GM20000 (cell line): ENCODE measurements around the gene PPFIA4.

ENCODE experiments used
- DNase-seq: peaks from one replicate; pipeline ENCODE4 v3.0.0; 2012; ENCODE audit warnings: low spot score
- TF ChIP-seq, protein P1 (sequence below): IDR thresholded peaks from 2 replicates; pipeline ENCODE4 v1.5.1; 2012; ENCODE audit warnings: mild to moderate bottlenecking, control low read depth; ENCODE audit errors: extremely low read depth, missing control alignments

The PPFIA4 gene

DNA sequence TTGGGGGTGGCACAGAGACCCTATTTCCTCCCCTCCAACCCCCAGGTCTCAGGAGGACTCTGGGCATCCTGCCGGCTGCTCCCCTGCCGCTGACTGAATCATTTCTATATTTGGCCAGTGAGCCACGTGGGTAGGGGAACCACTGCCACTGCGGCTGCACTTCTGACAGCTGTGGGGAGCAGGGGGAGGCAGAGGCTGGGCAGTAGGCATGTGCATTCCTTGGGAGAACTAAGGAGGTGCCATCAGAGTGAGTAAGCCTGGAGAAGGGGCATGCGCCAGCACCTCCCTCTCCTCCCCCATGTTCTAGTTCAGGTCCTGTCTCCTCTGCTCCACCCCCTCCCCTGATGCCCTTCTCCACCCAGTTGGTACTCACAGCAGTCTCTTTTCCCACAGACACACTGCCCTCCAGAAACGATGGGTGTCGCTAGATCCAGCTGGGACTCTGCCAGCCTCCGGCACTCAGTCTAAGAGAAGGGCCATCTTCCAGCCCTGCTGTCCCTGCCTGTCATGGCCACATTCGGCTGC, 12.0 kb downstream of the PPFIA4 start:
- TF ChIP-seq, protein P1, sequence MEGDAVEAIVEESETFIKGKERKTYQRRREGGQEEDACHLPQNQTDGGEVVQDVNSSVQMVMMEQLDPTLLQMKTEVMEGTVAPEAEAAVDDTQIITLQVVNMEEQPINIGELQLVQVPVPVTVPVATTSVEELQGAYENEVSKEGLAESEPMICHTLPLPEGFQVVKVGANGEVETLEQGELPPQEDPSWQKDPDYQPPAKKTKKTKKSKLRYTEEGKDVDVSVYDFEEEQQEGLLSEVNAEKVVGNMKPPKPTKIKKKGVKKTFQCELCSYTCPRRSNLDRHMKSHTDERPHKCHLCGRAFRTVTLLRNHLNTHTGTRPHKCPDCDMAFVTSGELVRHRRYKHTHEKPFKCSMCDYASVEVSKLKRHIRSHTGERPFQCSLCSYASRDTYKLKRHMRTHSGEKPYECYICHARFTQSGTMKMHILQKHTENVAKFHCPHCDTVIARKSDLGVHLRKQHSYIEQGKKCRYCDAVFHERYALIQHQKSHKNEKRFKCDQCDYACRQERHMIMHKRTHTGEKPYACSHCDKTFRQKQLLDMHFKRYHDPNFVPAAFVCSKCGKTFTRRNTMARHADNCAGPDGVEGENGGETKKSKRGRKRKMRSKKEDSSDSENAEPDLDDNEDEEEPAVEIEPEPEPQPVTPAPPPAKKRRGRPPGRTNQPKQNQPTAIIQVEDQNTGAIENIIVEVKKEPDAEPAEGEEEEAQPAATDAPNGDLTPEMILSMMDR, result no peak
- no peak for DNase-seq

DNA sequence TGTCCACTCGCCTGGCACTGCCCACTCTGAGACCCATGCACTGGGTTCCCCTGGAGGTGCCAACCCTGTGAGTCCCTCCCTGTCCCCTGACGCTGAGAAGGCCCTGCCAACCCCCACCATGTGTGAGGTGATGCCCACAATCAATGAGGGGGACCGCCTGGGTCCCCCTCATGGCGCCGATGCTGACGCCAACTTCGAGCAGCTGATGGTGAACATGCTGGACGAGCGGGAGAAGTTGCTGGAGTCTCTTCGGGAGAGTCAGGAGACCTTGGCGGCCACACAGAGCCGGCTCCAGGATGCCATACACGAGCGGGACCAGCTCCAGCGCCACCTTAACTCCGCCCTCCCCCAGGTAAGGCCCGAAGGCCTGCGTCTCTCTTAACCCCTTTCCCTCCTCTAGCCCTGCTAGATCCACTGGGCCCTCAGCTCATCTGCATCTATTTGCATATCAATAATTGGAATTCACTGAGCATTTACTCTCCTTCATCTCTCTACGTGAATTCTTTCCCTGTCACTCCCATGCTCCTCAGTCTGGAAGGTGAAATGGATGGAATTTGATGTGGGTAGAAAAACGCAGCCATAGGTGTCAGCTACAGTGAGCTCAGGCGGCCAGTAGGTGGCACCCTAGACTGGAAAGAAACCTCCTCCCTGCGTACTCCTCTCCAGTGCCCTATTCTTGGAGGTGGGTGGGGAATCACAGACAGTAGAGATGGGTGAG, 12.8 kb downstream of the PPFIA4 start:
- TF ChIP-seq, protein P1, result peak; percentile 85
- peak; percentile 77 for DNase-seq

DNA sequence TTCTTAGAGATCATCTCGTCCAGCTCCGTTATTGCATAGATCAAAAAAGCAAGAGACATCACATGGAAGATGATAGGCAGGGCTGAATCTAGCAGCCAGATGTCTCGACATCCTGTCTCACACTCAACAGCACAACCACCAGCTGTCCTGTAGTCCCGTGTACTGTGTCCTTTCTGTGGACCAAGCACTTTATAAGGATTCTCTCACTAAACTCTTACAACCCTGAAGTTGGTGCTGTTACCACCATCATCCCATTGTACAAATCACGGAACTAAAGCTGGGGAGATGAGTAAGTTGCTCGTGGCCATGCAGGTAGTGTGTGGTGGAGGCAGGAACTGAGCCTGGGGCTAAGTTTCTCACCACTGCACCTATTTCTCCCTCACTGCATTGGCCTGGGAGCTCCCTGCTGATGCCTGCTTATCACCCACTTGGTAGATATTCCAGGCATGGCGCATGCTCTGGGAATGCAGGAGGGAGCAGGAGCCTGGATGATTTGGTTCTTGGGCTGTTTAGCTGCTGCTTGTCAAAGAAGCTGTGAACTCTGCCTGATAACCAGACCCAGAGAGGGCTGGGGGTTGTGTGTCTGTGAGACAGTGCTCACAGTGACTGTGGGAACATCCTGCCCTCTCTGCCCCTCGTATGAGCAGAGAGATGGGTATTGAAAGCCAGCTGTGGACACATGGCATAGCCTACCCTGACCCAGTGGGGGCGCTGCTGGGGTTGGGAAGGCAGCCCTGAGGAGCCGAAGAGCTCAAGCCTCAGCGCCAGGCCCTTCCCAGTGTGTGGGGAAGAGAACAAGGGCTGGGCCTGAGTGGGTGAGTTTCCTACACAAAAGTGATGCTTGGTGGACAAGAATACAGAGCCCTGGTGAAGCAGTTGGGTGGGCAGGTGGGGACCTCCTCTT, 13.6 kb downstream of the PPFIA4 start:
- TF ChIP-seq, protein P1, result no peak
- no peak for DNase-seq

DNA sequence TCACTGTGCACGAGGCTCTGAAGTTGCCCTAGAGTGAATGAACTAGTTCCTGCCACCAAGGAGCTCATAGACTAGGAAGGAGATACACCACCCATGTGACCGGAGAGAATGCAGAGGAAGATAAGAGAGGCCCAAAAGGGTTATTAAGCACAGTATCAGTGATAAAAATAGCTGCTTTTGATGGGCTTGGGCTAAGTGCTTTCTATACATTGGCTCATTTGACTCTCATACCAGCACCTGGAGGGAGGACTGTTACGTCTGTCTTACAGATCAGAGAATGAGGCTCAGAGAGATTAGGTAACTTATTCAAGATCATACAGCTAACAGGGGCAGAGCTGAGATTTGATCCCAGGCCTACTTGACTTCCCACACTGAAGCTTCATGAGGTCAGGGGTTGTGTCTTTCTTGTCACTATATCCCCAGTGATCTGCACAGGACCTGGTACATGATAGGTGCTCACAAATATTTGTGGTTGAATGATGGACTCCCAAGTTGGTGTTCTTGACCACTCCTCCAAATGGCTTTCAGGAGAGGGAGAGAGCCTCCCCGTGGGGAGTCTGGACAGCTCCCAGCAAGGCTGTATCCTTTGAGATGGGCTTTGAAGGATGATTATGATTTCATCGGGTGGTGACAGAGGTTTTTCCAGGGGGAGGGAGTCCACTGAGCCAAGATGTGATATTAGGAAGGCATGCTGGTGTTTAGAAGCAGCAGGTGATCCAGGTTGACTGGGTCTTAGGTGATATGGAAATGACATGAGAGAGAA, 14.4 kb downstream of the PPFIA4 start:
- TF ChIP-seq, protein P1, result no peak
- DNase-seq, result no peak

DNA sequence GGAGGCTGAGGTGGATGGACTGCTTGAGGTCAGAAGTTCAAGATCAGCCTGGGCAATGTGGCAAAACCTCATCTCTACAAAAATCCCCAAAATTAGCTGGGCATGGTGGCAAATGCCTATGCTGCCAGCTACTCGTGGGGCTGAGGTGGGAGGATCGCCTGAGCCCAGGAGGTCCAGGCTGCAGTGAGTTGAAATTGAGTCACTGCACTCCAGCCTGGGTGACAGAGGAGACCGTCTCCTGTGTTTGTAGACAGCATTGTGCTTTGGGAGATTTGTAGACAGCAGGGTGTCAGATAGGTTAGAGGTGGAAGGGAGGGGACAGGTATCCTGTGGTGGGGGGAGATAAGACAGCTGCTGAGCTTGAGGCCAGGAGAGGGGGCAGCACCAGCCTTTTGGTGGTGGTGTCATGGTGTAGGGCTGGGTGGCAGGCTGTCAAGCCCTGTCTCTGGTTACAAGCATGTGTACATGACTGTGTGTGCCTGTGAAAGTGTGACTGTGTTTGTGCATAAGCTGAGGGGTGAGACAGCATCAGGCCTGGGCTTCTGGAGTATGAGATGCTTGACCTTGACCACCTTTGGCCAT, 15.2 kb downstream of the PPFIA4 start:
- TF ChIP-seq, protein P1, result no peak
- DNase-seq, result no peak

DNA sequence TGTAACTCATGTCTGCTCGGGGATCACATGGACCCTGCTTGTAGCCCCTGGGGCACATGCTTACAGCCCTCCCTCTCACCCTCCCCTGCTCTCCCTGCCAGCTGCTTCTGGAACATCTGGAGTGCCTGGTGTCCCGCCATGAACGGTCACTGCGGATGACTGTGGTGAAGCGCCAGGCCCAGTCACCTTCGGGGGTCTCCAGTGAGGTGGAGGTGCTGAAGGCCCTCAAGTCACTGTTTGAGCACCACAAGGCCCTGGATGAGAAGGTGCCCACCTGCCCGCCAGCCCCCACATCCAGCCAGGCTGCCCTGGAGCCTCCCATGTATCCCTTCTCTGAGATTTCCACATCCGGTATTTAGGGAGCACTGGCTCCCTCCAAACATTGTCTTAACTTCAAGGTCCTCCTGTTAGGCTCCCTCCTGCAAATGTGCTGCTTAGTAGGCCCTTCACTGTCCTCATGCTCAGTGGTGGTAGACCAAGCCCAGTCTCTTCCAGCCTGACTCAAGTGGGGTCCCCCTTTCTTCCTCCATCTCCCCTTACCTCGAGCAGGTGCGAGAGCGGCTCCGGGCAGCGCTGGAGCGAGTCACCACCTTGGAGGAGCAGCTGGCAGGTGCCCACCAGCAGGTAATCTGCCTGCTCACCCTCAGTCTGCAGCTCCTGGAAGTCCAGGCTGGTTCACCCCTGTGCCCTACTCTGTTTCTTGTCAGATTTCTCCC, 17.7 kb downstream of the PPFIA4 start:
- TF ChIP-seq, protein P1, result no peak
- DNase-seq, result no peak
